C4-2B (cell line): ENCODE results near the gene PPP2R5E.

Experiments
- ZFX ChIP-seq: fragments of 450-650 bp; IDR thresholded peaks from 2 replicates; pipeline ENCODE4 v1.6.1; 2017
- TF ChIP-seq, protein P1 (sequence below): fragments of 450-650 bp; conservative IDR thresholded peaks from 2 replicates; pipeline ENCODE4 v1.5.1; 2017; ENCODE audit warnings: mild to moderate bottlenecking

DNA sequence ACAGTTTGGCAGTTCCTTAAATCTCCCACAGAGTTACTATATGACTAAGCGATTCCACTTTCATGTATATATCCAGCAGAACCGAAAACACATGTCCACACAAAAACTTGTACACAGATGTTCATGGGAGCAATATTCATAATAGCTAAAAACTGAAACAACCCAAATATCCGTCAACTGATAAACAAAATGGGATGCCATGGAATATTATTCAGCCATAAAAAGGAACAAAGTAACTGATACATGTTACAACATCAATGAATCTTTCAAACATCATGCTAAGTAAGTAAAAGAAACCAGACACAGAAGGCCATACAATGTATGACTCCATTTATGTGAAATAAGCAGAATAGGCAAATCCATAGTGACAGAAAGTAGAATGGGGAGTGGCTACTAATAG, 144.2 kb downstream of the PPP2R5E start:
- TF ChIP-seq, protein P1, sequence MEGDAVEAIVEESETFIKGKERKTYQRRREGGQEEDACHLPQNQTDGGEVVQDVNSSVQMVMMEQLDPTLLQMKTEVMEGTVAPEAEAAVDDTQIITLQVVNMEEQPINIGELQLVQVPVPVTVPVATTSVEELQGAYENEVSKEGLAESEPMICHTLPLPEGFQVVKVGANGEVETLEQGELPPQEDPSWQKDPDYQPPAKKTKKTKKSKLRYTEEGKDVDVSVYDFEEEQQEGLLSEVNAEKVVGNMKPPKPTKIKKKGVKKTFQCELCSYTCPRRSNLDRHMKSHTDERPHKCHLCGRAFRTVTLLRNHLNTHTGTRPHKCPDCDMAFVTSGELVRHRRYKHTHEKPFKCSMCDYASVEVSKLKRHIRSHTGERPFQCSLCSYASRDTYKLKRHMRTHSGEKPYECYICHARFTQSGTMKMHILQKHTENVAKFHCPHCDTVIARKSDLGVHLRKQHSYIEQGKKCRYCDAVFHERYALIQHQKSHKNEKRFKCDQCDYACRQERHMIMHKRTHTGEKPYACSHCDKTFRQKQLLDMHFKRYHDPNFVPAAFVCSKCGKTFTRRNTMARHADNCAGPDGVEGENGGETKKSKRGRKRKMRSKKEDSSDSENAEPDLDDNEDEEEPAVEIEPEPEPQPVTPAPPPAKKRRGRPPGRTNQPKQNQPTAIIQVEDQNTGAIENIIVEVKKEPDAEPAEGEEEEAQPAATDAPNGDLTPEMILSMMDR = no peak
- TF ChIP-seq ZFX = no peak
